GM12878 (cell line): ENCODE results near the gene ZGLP1. TPM values are rescaled to one million over a fixed set of nuclear protein-coding genes. Genes with fewer than 3 reads are reported as not detected.
"Not testable (repeated sequence)": the region's sequence is repeated elsewhere in the genome, so short reads cannot be mapped to it uniquely, and the experiment has no call there.

Experiments
- ATAC-seq: fragments of 200-7000 bp; cut with Tn5 transposase; 3 replicates; pipeline ENCODE4 v1.9.1; 2020; ENCODE audit warnings: mild to moderate bottlenecking, moderate library complexity
- BruUV-seq: library from RNA; stranded (reverse); fragments of 400-500 nt; replicated peaks from 2 replicates; lab custom pipeline; 2021; lab: Mats Ljungman, UMichigan
- CTCF ChIA-PET: fragments of 300-600 bp; sonication (Branson Sonifier 250); formaldehyde crosslinking; extraction: SDS; loops from one replicate; lab custom pipeline; 2021; ENCODE audit warnings: inconsistent platforms; lab: Yijun Ruan, JAX
- POLR2A ChIA-PET: fragments of 350-600 bp; formaldehyde crosslinking; extraction: SDS; loops from one replicate; lab custom pipeline; 2021; ENCODE audit warnings: inconsistent platforms; lab: Charles Lee
- RAD21 ChIA-PET: fragments of 300-600 bp; sonication (Branson Sonifier 250); formaldehyde crosslinking; loops from one replicate; lab custom pipeline; 2023; ENCODE audit warnings: antibody characterized with exemption; ENCODE audit not compliant: unreplicated experiment; lab: Charles Lee
- SMC1A ChIA-PET: fragments of 300-600 bp; sonication (Branson Sonifier 250); formaldehyde crosslinking; loops from one replicate; lab custom pipeline; 2023; ENCODE audit not compliant: unreplicated experiment, uncharacterized antibody; lab: Charles Lee
- DNase-seq: peaks from one replicate; pipeline ENCODE4 v3.0.0-alpha.2; 2011; ENCODE audit warnings: low read depth, low spot score
- FAIRE-seq: peaks from 3 replicates; lab custom pipeline; 2011; peaks lifted over from hg19 to GRCh38; lab: Jason Lieb, UNC
- H2AFZ ChIP-seq: 2 replicates; pipeline ENCODE4 v1.6.0; 2011; ENCODE audit warnings: low read depth, low read length, control low read depth; ENCODE audit not compliant: control insufficient read depth
- H3K27ac ChIP-seq: 2 replicates; pipeline ENCODE4 v1.5.1; 2011; ENCODE audit warnings: control low read depth; ENCODE audit not compliant: control insufficient read depth, insufficient read depth
- H3K27me3 ChIP-seq, 2 experiments: replicated peaks in 1 of 2; 2 replicates each; pipeline versions ENCODE4 v1.6.0 to v1.6.1; 2011; ENCODE audit warnings: low read length in 1 of 2; ENCODE audit not compliant: control insufficient read depth in 2 of 2, insufficient read depth in 2 of 2
- H3K36me3 ChIP-seq, 2 experiments: 2 replicates each; pipeline ENCODE4 v1.5.1; 2011; ENCODE audit warnings: low read length in 1 of 2; ENCODE audit not compliant: control insufficient read depth in 2 of 2, insufficient read depth in 2 of 2
- H3K4me1 ChIP-seq: 2 replicates; pipeline ENCODE4 v1.6.1; 2011; ENCODE audit warnings: mild to moderate bottlenecking, low read length, moderate library complexity, mixed read lengths; ENCODE audit not compliant: control insufficient read depth, insufficient read depth
- H3K4me2 ChIP-seq: 2 replicates; pipeline ENCODE4 v1.6.0; 2011; ENCODE audit warnings: control low read depth; ENCODE audit not compliant: control insufficient read depth, insufficient read depth
- H3K4me3 ChIP-seq: fragments of 200-600 bp; sonication (generic); 2 replicates; pipeline ENCODE4 v1.5.1; 2016
- H3K79me2 ChIP-seq: 2 replicates; pipeline ENCODE4 v1.6.0; 2011; ENCODE audit warnings: low read length; ENCODE audit not compliant: control insufficient read depth, insufficient read depth
- H3K9ac ChIP-seq: 2 replicates; pipeline ENCODE4 v1.8.0; 2011; ENCODE audit warnings: low read length, control low read depth, mixed read lengths; ENCODE audit not compliant: control insufficient read depth, insufficient read depth
- H3K9me3 ChIP-seq: replicated peaks from 3 replicates; pipeline ENCODE4 v1.5.1; 2011; ENCODE audit warnings: mild to moderate bottlenecking, low read length; ENCODE audit not compliant: control insufficient read depth, insufficient read depth
- H4K20me1 ChIP-seq: 2 replicates; pipeline ENCODE4 v1.6.0; 2011; ENCODE audit not compliant: control insufficient read depth, insufficient read depth
- MYC ChIP-seq: IDR thresholded peaks from 2 replicates; pipeline ENCODE4 v1.6.1; 2011; ENCODE audit warnings: mild to moderate bottlenecking, low read length, moderate library complexity, inconsistent platforms; ENCODE audit not compliant: insufficient read depth, insufficient replicate concordance, insufficient read length, severe bottlenecking
- POLR2AphosphoS5 ChIP-seq: IDR thresholded peaks from 2 replicates; pipeline ENCODE4 v1.6.1; 2011; ENCODE audit warnings: mild to moderate bottlenecking, low read length, inconsistent platforms
- ZNF24 ChIP-seq: fragments of 450-650 bp; IDR thresholded peaks from 2 replicates; pipeline ENCODE4 v1.6.1; 2017; ENCODE audit warnings: antibody characterized with exemption, mild to moderate bottlenecking
- WGBS: methylation state at CpG from one replicate; pipeline ENCODE4 v1.1.6; 2016; ENCODE audit warnings: low lambda C conversion rate; ENCODE audit not compliant: insufficient replicate concordance, insufficient coverage; ENCODE audit errors: missing lambda C conversion rate; 5-methylcytosine and 5-hydroxymethylcytosine counted together
- in situ Hi-C: fragments of 300-500 bp; cut with MboI; formaldehyde crosslinking; loops from 9 replicates; pipeline ENCODE4 v1.14.3; 2018; ENCODE audit warnings: mixed read lengths
- intact Hi-C: fragments of 100-400 bp; cut with micrococcal nuclease; formaldehyde crosslinking; loops from one replicate; pipeline ENCODE4 v1.14.2; 2022; ENCODE audit not compliant: unreplicated experiment
- polyA plus RNA-seq, 11 experiments: library from polyadenylated mRNA; depleted of rRNA in 4 of 11; unstranded in 6 of 11; stranded (reverse) in 5 of 11; fragments of >200 nt; fragmentation: Nextera tagmentation in 4 of 11; fragmentation: Illumina TruSeq in 1 of 11; extraction: Ambion mirVana in 4 of 11; extraction: Trizol in 1 of 11; gene quantifications; 1 replicate in 1 of 11; 2 replicates in 10 of 11; pipeline versions ENCODE4 v1.2.1 to v1.2.3, GENCODE V29; 2011 to 2016; ENCODE audit warnings: inconsistent platforms in 2 of 11, missing spikeins in 2 of 11, low read depth in 1 of 11
- total RNA-seq, 4 experiments: library from RNA; depleted of rRNA in 3 of 4; stranded (reverse); fragments of >200 nt in 3 of 4; fragmentation: Illumina TruSeq in 1 of 4; extraction: Trizol in 1 of 4; gene quantifications; 2 replicates each; pipeline versions ENCODE4 v1.2.1 to v1.2.3, GENCODE V29; 2013 to 2021
- TF ChIP-seq, protein P1 (sequence below): fragments of 150-350 bp; IDR thresholded peaks from 2 replicates; pipeline ENCODE4 v1.6.1; 2014; ENCODE audit warnings: mild to moderate bottlenecking, low read depth, low read length
- TF ChIP-seq, protein P2 (sequence below): IDR thresholded peaks from 2 replicates; pipeline ENCODE4 v1.6.1; 2011; ENCODE audit warnings: low read depth, mild to moderate bottlenecking, low read length, moderate library complexity, borderline replicate concordance; ENCODE audit errors: extremely low read depth

The ZGLP1 gene
- total and polyA plus RNA-seq, 10 of the 15 experiments (the other 5 are each of a cell fraction or from before 2014, with no cell fraction given): 0.29 to 5.6 (median 1.3) TPM

DNA sequence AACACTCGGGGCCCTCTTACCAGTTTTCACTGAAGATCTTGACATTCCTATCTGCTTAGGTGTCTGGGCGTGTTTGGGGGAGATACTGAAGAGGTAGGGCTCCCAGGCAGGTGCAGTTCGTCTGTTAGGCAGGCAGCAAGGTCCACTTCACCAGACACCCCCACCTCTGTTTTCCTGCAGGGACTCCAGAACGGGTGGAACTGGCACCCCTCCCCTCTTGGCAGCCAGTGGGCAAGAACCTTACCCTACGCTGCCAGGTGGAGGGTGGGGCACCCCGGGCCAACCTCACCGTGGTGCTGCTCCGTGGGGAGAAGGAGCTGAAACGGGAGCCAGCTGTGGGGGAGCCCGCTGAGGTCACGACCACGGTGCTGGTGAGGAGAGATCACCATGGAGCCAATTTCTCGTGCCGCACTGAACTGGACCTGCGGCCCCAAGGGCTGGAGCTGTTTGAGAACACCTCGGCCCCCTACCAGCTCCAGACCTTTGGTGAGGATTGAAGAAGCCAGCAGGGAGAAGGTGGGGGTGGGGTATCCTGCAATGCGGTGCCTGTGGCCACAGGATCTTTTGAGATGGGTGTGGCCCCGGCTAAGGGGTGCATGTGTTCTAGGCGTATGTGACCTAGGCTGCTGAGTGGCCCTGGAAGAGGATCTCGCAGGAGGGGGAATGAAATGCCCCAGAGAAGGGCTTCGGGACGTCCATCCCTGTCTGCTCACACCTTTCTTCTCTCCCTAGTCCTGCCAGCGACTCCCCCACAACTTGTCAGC lies 26.1 kb downstream of the ZGLP1 start (continued):
- TF ChIP-seq, protein P1, sequence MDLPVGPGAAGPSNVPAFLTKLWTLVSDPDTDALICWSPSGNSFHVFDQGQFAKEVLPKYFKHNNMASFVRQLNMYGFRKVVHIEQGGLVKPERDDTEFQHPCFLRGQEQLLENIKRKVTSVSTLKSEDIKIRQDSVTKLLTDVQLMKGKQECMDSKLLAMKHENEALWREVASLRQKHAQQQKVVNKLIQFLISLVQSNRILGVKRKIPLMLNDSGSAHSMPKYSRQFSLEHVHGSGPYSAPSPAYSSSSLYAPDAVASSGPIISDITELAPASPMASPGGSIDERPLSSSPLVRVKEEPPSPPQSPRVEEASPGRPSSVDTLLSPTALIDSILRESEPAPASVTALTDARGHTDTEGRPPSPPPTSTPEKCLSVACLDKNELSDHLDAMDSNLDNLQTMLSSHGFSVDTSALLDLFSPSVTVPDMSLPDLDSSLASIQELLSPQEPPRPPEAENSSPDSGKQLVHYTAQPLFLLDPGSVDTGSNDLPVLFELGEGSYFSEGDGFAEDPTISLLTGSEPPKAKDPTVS: no peak
- peak; percentile 4; the same call in 1 of the 2 replicates for TF ChIP-seq POLR2AphosphoS5
- TF ChIP-seq, protein P2, sequence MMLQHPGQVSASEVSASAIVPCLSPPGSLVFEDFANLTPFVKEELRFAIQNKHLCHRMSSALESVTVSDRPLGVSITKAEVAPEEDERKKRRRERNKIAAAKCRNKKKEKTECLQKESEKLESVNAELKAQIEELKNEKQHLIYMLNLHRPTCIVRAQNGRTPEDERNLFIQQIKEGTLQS: no peak
- TF ChIP-seq MYC: no peak

DNA sequence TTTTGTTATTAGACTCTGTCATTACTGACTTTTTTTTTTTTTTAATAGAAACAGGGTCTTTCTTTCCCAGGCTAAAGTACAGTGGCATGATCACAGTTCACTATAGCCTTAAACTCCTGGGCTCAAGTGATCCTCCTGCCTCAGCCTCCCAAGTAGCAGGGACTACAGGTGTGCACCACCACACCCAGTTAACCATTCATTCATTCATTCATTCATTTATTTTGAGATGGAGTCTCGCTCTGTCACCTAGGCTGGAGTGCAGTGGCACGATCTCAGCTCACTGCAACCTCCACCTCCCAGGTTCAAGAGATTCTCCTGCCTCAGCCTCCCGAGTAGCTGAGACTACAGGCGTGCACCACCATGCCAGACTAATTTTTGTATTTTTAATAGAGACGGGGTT lies 27.6 kb downstream of the ZGLP1 start:
- peaks cover 28% of the 10 kb centered on the region for H3K4me1 ChIP-seq
- SMC1A ChIA-PET: interaction anchor here (1.0 kb wide), 1 partner anchor 12 kb away, joined by 3 read pairs; the partner anchor contains the start of gene ICAM1
- H4K20me1 ChIP-seq: peaks cover 13% of the 10 kb centered on the region; the same call in 1 of the 2 replicates
- H3K9me3 ChIP-seq, H3K27ac ChIP-seq, H3K4me2 ChIP-seq, H2AFZ ChIP-seq, BruUV-seq, H3K9ac ChIP-seq, FAIRE-seq, in situ Hi-C loops, RAD21 ChIA-PET, H3K4me3 ChIP-seq, POLR2A ChIA-PET, intact Hi-C loops, CTCF ChIA-PET, H3K27me3 ChIP-seq, ATAC-seq, DNase-seq: not testable (repeated sequence)
- peaks cover 28% of the 10 kb centered on the region for H3K79me2 ChIP-seq
- peaks cover 37% of the 10 kb centered on the region in 2 experiments; a peak in 3 of 4 replicates for H3K36me3 ChIP-seq
- peak; percentile 74 for TF ChIP-seq ZNF24
- 77% methylated on average over 5 of the region's 5 CpGs for WGBS
